IPS DF 6.9 (cell line): ENCODE data around the gene OR1E2.
A peak's percentile ranks its signal among the peaks of the same experiment; 100 is the strongest.
"Not testable (repeated sequence)": the region's sequence is repeated elsewhere in the genome, so short reads cannot be mapped to it uniquely, and the experiment has no call there.

ENCODE experiments used
- DNase-seq: peaks from one replicate; pipeline ENCODE4 v3.0.0-alpha.2; 2013; ENCODE audit warnings: low read depth, low spot score
- H3K27ac ChIP-seq: one replicate; pipeline ENCODE4 v1.5.1; 2013; ENCODE audit warnings: low read length, control low read depth
- H3K27me3 ChIP-seq: 2 replicates; pipeline ENCODE4 v1.6.1; 2013; ENCODE audit warnings: mild to moderate bottlenecking, low read length; ENCODE audit not compliant: control insufficient read depth, insufficient read depth
- H3K36me3 ChIP-seq: 2 replicates; pipeline ENCODE4 v1.6.1; 2013; ENCODE audit warnings: low read length; ENCODE audit not compliant: control insufficient read depth, insufficient read depth
- H3K4me1 ChIP-seq: 2 replicates; pipeline ENCODE4 v1.6.1; 2013; ENCODE audit warnings: low read length; ENCODE audit not compliant: control insufficient read depth, insufficient read depth
- H3K4me3 ChIP-seq: 2 replicates; pipeline ENCODE4 v1.5.1; 2013; ENCODE audit warnings: mild to moderate bottlenecking, low read length
- H3K9me3 ChIP-seq: 2 replicates; pipeline ENCODE4 v1.6.1; 2013; ENCODE audit warnings: low read length, inconsistent platforms; ENCODE audit not compliant: control insufficient read depth, insufficient read depth
- WGBS: extraction: QIAGEN DNeasy Blood & Tissue Kit; methylation state at CpG from one replicate; pipeline ENCODE4 v1.1.7; 2013; ENCODE audit warnings: mixed read lengths, missing lambda C conversion rate; ENCODE audit not compliant: insufficient read length, insufficient coverage; 5-methylcytosine and 5-hydroxymethylcytosine counted together

Gene OR1E2

GRCh38 chr17:3433741-3434140, at the start of gene OR1E2:
Gene OR1E2, minus strand, starts transcription at chr17:3433841. Its CDS starts 0 bp downstream, at chr17:3433841.
- H3K27ac ChIP-seq: no peak within 1 kb of the TSS
- H3K36me3 ChIP-seq: no peaks in the 10 kb centered on the region
- 100% methylated on average over 1 of the region's 3 CpGs for WGBS
- H3K4me3 ChIP-seq: no peak within 1 kb of the TSS
- no peaks in the 10 kb centered on the region for H3K27me3 ChIP-seq
- no peak for DNase-seq
- no peaks in the 10 kb centered on the region for H3K4me1 ChIP-seq
- H3K9me3 ChIP-seq: no peaks in the 10 kb centered on the region

- WGBS: no CpG with 5 or more reads among the region's 3 CpGs
- Histone ChIP-seq H3K27me3 (no peaks in the 10 kb centered on the region), H3K4me3 (no peak overlapping the region), H3K27ac (no peak overlapping the region), H3K4me1 (no peaks in the 10 kb centered on the region), H3K36me3 (no peaks in the 10 kb centered on the region), H3K9me3 (no peaks in the 10 kb centered on the region)
- peak; percentile 48 for DNase-seq
These were observed 49.2 kb upstream of the OR1E2 start for GRCh38 chr17:3482852-3483251.

- WGBS: no CpG with 5 or more reads among the region's 3 CpGs
These were observed 46.3 kb upstream of the OR1E2 start for GRCh38 chr17:3479988-3480387.

GRCh38 chr17:3475812-3476610, 42.4 kb upstream of the OR1E2 start, which contains the start of gene ASPA:
Gene ASPA, plus strand, starts transcription at chr17:3475997. Its CDS starts 163 bp downstream, at chr17:3476160.
- Histone ChIP-seq H3K9me3 (no peaks in the 10 kb centered on the region), H3K27me3 (no peaks in the 10 kb centered on the region), H3K4me3 (no peak within 1 kb of the TSS), H3K36me3 (no peaks in the 10 kb centered on the region; the same call in 1 of the 2 replicates), H3K4me1 (no peaks in the 10 kb centered on the region), H3K27ac (no peak within 1 kb of the TSS)
- no peak for DNase-seq
- WGBS: no CpG with 5 or more reads among the region's 7 CpGs

More at GRCh38 chr17:3479988-3480387, 46.3 kb upstream of the OR1E2 start:
- no peaks in the 10 kb centered on the region for H3K9me3 ChIP-seq
- H3K4me3 ChIP-seq: no peak overlapping the region
- no peak for DNase-seq
- no peaks in the 10 kb centered on the region for H3K4me1 ChIP-seq
- H3K27me3 ChIP-seq: no peaks in the 10 kb centered on the region
- no peaks in the 10 kb centered on the region for H3K36me3 ChIP-seq
- no peak overlapping the region for H3K27ac ChIP-seq

GRCh38 chr17:3475251-3475685, 41.6 kb upstream of the OR1E2 start:
- Histone ChIP-seq H3K4me3 (no peak overlapping the region), H3K36me3 (no peaks in the 10 kb centered on the region; the same call in 1 of the 2 replicates), H3K4me1 (no peaks in the 10 kb centered on the region), H3K9me3 (no peaks in the 10 kb centered on the region), H3K27me3 (no peaks in the 10 kb centered on the region), H3K27ac (no peak overlapping the region)
- WGBS: no CpG with 5 or more reads among the region's 4 CpGs
- no peak for DNase-seq

GRCh38 chr17:3474212-3474611, 40.6 kb upstream of the OR1E2 start:
- Histone ChIP-seq H3K9me3 (no peaks in the 10 kb centered on the region), H3K36me3 (no peaks in the 10 kb centered on the region; the same call in 1 of the 2 replicates), H3K27ac (no peak overlapping the region), H3K4me3 (no peak overlapping the region), H3K4me1 (no peaks in the 10 kb centered on the region), H3K27me3 (no peaks in the 10 kb centered on the region)
- WGBS: no CpG with 5 or more reads among the region's 3 CpGs
- no peak for DNase-seq

- Histone ChIP-seq H3K36me3 (no peaks in the 10 kb centered on the region; the same call in 1 of the 2 replicates), H3K27me3 (no peaks in the 10 kb centered on the region), H3K27ac (no peak overlapping the region), H3K9me3 (no peaks in the 10 kb centered on the region), H3K4me3 (no peak overlapping the region), H3K4me1 (no peaks in the 10 kb centered on the region)
- DNase-seq: no peak
- no CpG with 5 or more reads among the region's 21 CpGs for WGBS
These were observed 38.5 kb upstream of the OR1E2 start for GRCh38 chr17:3472137-3472536.

GRCh38 chr17:3471599-3471998, 38.0 kb upstream of the OR1E2 start, which contains the start of gene SPATA22:
Gene SPATA22, minus strand, starts transcription at chr17:3471819. Its CDS starts 2,494 bp downstream, at chr17:3469325.
- DNase-seq: no peak
- H3K4me3 ChIP-seq: no peak within 1 kb of the TSS
- WGBS: no CpG with 5 or more reads among the region's 38 CpGs
- H3K27me3 ChIP-seq: no peaks in the 10 kb centered on the region
- no peaks in the 10 kb centered on the region for H3K4me1 ChIP-seq
- H3K9me3 ChIP-seq: no peaks in the 10 kb centered on the region
- no peaks in the 10 kb centered on the region; the same call in 1 of the 2 replicates for H3K36me3 ChIP-seq
- H3K27ac ChIP-seq: no peak within 1 kb of the TSS

GRCh38 chr17:3469529-3469928, 35.9 kb upstream of the OR1E2 start:
- Histone ChIP-seq H3K9me3 (no peaks in the 10 kb centered on the region), H3K4me3 (no peak overlapping the region), H3K27me3 (no peaks in the 10 kb centered on the region), H3K36me3 (no peaks in the 10 kb centered on the region; the same call in 1 of the 2 replicates), H3K27ac (no peak overlapping the region), H3K4me1 (no peaks in the 10 kb centered on the region)
- DNase-seq: no peak
- no CpG with 5 or more reads among the region's 5 CpGs for WGBS

- no CpG with 5 or more reads among the region's 1 CpG for WGBS
- H3K4me3 ChIP-seq, H3K4me1 ChIP-seq, DNase-seq, H3K36me3 ChIP-seq, H3K27me3 ChIP-seq, H3K9me3 ChIP-seq, H3K27ac ChIP-seq: not testable (repeated sequence)
These were observed 32.7 kb upstream of the OR1E2 start for GRCh38 chr17:3466355-3466754.
